Vagina (tissue), 2 donors: ENCODE results near the gene TOB1. TPM values are rescaled to one million over a fixed set of nuclear protein-coding genes. Genes with fewer than 3 reads are reported as not detected.

Experiments used
- DNase-seq, 2 donors: peaks; one replicate each; pipeline ENCODE4 v3.0.0-alpha.2; 2017; ENCODE audit errors: extremely low spot score in 2 of 2
- H3K27ac ChIP-seq: fragments of 200-600 bp; sonication (generic); one replicate; pipeline ENCODE4 v1.5.1; 2019
- H3K27me3 ChIP-seq: fragments of 200-600 bp; sonication (generic); one replicate; pipeline ENCODE4 v1.5.1; 2019
- H3K36me3 ChIP-seq, 2 donors: fragments of 200-600 bp; sonication (generic); one replicate each; pipeline ENCODE4 v1.5.1; 2017 to 2019
- H3K4me1 ChIP-seq: fragments of 200-600 bp; sonication (generic); one replicate; pipeline ENCODE4 v1.5.1; 2019
- H3K4me3 ChIP-seq, 2 donors: fragments of 200-600 bp; sonication (generic); 1 replicate in 1 of 2; 2 replicates in 1 of 2; pipeline ENCODE4 v1.5.1; 2016 to 2019
- H3K9me3 ChIP-seq: fragments of 200-600 bp; sonication (generic); one replicate; pipeline ENCODE4 v1.5.1; 2019
- CTCF ChIP-seq, 3 experiments: fragments of 450-650 bp in 2 of 3; fragments of 200-600 bp in 1 of 3; sonication (generic) in 1 of 3; IDR thresholded peaks; one replicate each; pipeline ENCODE4 v1.5.1; 2017 to 2019; ENCODE audit warnings: antibody characterized with exemption in 3 of 3, mild to moderate bottlenecking in 2 of 3, moderate library complexity in 2 of 3
- POLR2A ChIP-seq, 2 donors: fragments of 450-650 bp; IDR thresholded peaks; one replicate each; pipeline ENCODE4 v1.6.1; 2017; ENCODE audit warnings: antibody characterized with exemption in 2 of 2, mild to moderate bottlenecking in 2 of 2, moderate library complexity in 2 of 2
- POLR2AphosphoS5 ChIP-seq, 2 donors: sonication (generic); formaldehyde crosslinking; IDR thresholded peaks; one replicate each; pipeline ENCODE4 v1.9.0; 2017; ENCODE audit warnings: antibody characterized with exemption in 2 of 2, mild to moderate bottlenecking in 2 of 2, low read depth in 1 of 2; ENCODE audit not compliant: insufficient read depth in 1 of 2
- intact Hi-C: fragments of 100-400 bp; cut with DNase I; formaldehyde crosslinking; loops from one replicate; pipeline ENCODE4 v1.15.1; 2023
- total RNA-seq: library from RNA; depleted of rRNA; stranded (reverse); fragments of >200 nt; gene quantifications from one replicate; pipeline ENCODE4 v1.2.3, GENCODE V29; 2016

TOB1 gene
- total RNA-seq, 1 donor from 2014 or later = 74.4 TPM

GRCh38 chr17:50887705-50888245 lies 21.6 kb upstream of the TOB1 start:
- TF ChIP-seq CTCF (IDR thresholded peaks at IDR 0.05) (no peak), POLR2AphosphoS5 (IDR thresholded peaks at IDR 0.05; ENCODE audit: insufficient read depth in 1 of 2, low read depth in 1 of 2) (no peak), POLR2A (IDR thresholded peaks at IDR 0.05) (no peak)
- intact Hi-C loops = no loop called here
- no peak for DNase-seq
- Histone ChIP-seq H3K36me3 (no peaks in the 10 kb centered on the region), H3K27ac (no peak overlapping the region), H3K4me3 (no peak overlapping the region), H3K27me3 (no peaks in the 10 kb centered on the region), H3K9me3 (no peaks in the 10 kb centered on the region), H3K4me1 (no peaks in the 10 kb centered on the region)

- intact Hi-C loops = no loop called here
- Histone ChIP-seq H3K27me3 (no peaks in the 10 kb centered on the region), H3K9me3 (no peaks in the 10 kb centered on the region), H3K27ac (no peak overlapping the region), H3K4me1 (no peaks in the 10 kb centered on the region), H3K36me3 (no peaks in the 10 kb centered on the region), H3K4me3 (no peak overlapping the region)
- DNase-seq = peak in 1 of 2 donors; percentile 77
- TF ChIP-seq CTCF (IDR thresholded peaks at IDR 0.05) = no peak
- no peak for TF ChIP-seq POLR2A (IDR thresholded peaks at IDR 0.05)
- TF ChIP-seq POLR2AphosphoS5 (IDR thresholded peaks at IDR 0.05; ENCODE audit: insufficient read depth in 1 of 2, low read depth in 1 of 2) = no peak
Measured at GRCh38 chr17:50884439-50885311, 18.5 kb upstream of the TOB1 start.

- Histone ChIP-seq H3K4me3 (no peak overlapping the region), H3K27ac (no peak overlapping the region), H3K27me3 (no peaks in the 10 kb centered on the region), H3K4me1 (no peaks in the 10 kb centered on the region), H3K36me3 (no peaks in the 10 kb centered on the region), H3K9me3 (no peaks in the 10 kb centered on the region)
- intact Hi-C loops = no loop called here
- DNase-seq = no peak
- TF ChIP-seq CTCF (IDR thresholded peaks at IDR 0.05) (no peak), POLR2AphosphoS5 (IDR thresholded peaks at IDR 0.05; ENCODE audit: insufficient read depth in 1 of 2, low read depth in 1 of 2) (no peak), POLR2A (IDR thresholded peaks at IDR 0.05) (no peak)
Measured at GRCh38 chr17:50883850-50884438, 17.8 kb upstream of the TOB1 start.

- intact Hi-C loops = no loop called here
- Histone ChIP-seq H3K27ac (no peak overlapping the region), H3K4me3 (no peak overlapping the region), H3K4me1 (no peaks in the 10 kb centered on the region), H3K9me3 (no peaks in the 10 kb centered on the region), H3K36me3 (no peaks in the 10 kb centered on the region), H3K27me3 (no peaks in the 10 kb centered on the region)
- TF ChIP-seq POLR2A (IDR thresholded peaks at IDR 0.05) (no peak), POLR2AphosphoS5 (IDR thresholded peaks at IDR 0.05; ENCODE audit: insufficient read depth in 1 of 2, low read depth in 1 of 2) (no peak), CTCF (IDR thresholded peaks at IDR 0.05) (no peak)
- no peak for DNase-seq
Measured at GRCh38 chr17:50882851-50883250, 16.7 kb upstream of the TOB1 start.
